Measurements from ENCODE around the gene ALPL.
"Not testable (repeated sequence)": the region's sequence is repeated elsewhere in the genome, so short reads cannot be mapped to it uniquely, and the experiment has no call there.

Gene ALPL

DNA sequence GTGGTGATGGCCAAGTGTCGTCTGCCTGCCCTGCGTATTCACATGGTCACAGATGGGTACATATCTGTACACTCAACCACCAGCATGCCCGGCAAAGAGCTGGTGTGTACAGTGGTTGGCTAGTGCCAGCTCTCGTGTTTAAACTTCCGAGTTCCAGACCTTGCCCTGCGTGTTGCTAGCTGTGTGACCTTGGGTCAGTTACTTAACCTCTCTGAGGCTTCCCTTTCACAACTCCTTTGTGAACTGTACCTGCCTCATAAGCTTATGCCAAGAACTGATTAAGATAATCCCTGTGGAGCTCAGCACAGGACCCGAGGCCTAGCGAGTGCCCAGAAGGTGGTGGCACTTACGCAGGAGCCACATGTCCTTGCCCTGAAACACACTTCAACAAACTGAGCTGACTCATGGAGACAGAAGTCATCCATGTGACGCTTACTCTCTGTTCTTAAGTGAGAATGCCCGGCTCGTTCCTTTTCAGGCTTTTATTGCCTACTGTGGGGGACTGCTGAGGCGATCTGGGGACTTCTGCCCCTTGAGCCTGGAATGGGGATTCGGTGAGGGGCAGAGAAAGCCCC, 55.4 kb downstream of the ALPL start:
- Histone ChIP-seq H3K4me2 (ENCODE audit: low read depth, low read length, poor library complexity, severe bottlenecking) (no peak overlapping the region), H3K27ac (ENCODE audit: low read depth, low read length) (no peak overlapping the region), H2AFZ (ENCODE audit: low read depth, low read length, severe bottlenecking) (no peak overlapping the region), H3K36me3 (ENCODE audit: low read length) (no peaks in the 10 kb centered on the region), H3K9me3 (ENCODE audit: insufficient read depth, low read length) (no peaks in the 10 kb centered on the region), H3K27me3 (ENCODE audit: low read length) (no peaks in the 10 kb centered on the region), H3K4me3 (ENCODE audit: insufficient read depth, low read length, poor library complexity, severe bottlenecking) (no peak overlapping the region), H4K20me1 (ENCODE audit: low read depth, low read length) (no peaks in the 10 kb centered on the region), H3K79me2 (ENCODE audit: insufficient read depth, low read length) (no peaks in the 10 kb centered on the region), H3K9ac (ENCODE audit: low read length) (no peak overlapping the region), H3K9me2 (replicated peaks; ENCODE audit: insufficient read depth, low read length) (no peaks in the 10 kb centered on the region), H3F3A (ENCODE audit: insufficient read depth) (no peaks in the 10 kb centered on the region)
- TF ChIP-seq CTCF (IDR thresholded peaks at IDR 0.05; ENCODE audit: insufficient read depth, low read length, poor library complexity, severe bottlenecking): no peak
- no peak for TF ChIP-seq EZH2phosphoT487 (conservative IDR thresholded peaks at IDR 0.05; ENCODE audit: low read length)

DNA sequence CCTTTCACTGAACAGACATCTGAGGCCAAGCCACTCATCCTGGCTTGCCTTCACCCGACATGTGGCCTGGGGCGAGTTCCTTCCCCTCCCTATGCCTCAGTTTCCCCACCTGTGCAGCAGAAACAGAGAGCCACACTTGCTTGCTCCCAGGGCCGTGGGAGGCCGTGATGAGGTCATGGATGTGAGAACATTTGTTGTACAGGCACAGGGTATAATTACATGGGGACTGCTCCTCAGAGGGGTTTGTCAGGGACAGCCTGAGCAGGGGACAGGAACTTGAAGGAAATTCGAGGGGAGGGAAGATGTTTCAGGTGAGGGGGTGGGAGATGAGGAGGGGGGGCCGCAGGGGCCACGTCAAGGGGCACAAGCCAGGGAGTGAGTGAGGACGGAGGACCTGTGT, 56.1 kb downstream of the ALPL start:
- no peaks in the 10 kb centered on the region for H3K9me2 ChIP-seq (replicated peaks; ENCODE audit: insufficient read depth, low read length)
- H3K27ac ChIP-seq (ENCODE audit: low read depth, low read length): no peak overlapping the region
- H3K9me3 ChIP-seq (ENCODE audit: insufficient read depth, low read length): no peaks in the 10 kb centered on the region
- no peak overlapping the region for H3K9ac ChIP-seq (ENCODE audit: low read length)
- H3K27me3 ChIP-seq (ENCODE audit: low read length): no peaks in the 10 kb centered on the region
- H2AFZ ChIP-seq (ENCODE audit: low read depth, low read length, severe bottlenecking): no peak overlapping the region
- no peaks in the 10 kb centered on the region for H3K79me2 ChIP-seq (ENCODE audit: insufficient read depth, low read length)
- no peaks in the 10 kb centered on the region for H3K36me3 ChIP-seq (ENCODE audit: low read length)
- no peaks in the 10 kb centered on the region for H4K20me1 ChIP-seq (ENCODE audit: low read depth, low read length)
- no peak for TF ChIP-seq CTCF (IDR thresholded peaks at IDR 0.05; ENCODE audit: insufficient read depth, low read length, poor library complexity, severe bottlenecking)
- TF ChIP-seq EZH2phosphoT487 (conservative IDR thresholded peaks at IDR 0.05; ENCODE audit: low read length): no peak
- H3K4me2 ChIP-seq (ENCODE audit: low read depth, low read length, poor library complexity, severe bottlenecking): no peak overlapping the region
- H3F3A ChIP-seq (ENCODE audit: insufficient read depth): no peaks in the 10 kb centered on the region
- no peak overlapping the region for H3K4me3 ChIP-seq (ENCODE audit: insufficient read depth, low read length, poor library complexity, severe bottlenecking)

DNA sequence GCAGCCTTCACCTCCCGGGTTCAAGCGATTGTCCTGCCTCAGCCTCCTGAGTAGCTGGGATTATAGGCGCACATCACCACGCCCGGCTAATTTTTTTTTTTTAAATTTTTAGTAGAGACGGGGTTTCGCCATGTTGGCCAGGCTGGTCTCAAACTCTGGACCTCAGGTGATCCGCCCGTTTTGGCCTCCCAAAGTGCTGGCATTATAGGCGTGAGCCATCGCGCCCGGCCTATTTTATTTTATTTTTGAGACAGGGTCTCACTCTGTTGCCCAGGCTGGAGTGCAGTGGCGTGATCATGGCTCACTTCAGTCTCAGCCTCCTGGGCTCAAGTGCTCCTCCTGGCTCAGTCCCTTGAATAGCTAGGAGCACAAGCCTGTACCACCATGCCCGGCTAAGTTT, 57.1 kb downstream of the ALPL start:
- H3K36me3 ChIP-seq (ENCODE audit: low read length); H3F3A ChIP-seq (ENCODE audit: insufficient read depth); H3K4me2 ChIP-seq (ENCODE audit: low read depth, low read length, poor library complexity, severe bottlenecking); H2AFZ ChIP-seq (ENCODE audit: low read depth, low read length, severe bottlenecking); H3K9me3 ChIP-seq (ENCODE audit: insufficient read depth, low read length); H3K27ac ChIP-seq (ENCODE audit: low read depth, low read length); H3K4me3 ChIP-seq (ENCODE audit: insufficient read depth, low read length, poor library complexity, severe bottlenecking); H3K79me2 ChIP-seq (ENCODE audit: insufficient read depth, low read length); H3K27me3 ChIP-seq (ENCODE audit: low read length); H4K20me1 ChIP-seq (ENCODE audit: low read depth, low read length); H3K9me2 ChIP-seq (replicated peaks; ENCODE audit: insufficient read depth, low read length); H3K9ac ChIP-seq (ENCODE audit: low read length): not testable (repeated sequence)

DNA sequence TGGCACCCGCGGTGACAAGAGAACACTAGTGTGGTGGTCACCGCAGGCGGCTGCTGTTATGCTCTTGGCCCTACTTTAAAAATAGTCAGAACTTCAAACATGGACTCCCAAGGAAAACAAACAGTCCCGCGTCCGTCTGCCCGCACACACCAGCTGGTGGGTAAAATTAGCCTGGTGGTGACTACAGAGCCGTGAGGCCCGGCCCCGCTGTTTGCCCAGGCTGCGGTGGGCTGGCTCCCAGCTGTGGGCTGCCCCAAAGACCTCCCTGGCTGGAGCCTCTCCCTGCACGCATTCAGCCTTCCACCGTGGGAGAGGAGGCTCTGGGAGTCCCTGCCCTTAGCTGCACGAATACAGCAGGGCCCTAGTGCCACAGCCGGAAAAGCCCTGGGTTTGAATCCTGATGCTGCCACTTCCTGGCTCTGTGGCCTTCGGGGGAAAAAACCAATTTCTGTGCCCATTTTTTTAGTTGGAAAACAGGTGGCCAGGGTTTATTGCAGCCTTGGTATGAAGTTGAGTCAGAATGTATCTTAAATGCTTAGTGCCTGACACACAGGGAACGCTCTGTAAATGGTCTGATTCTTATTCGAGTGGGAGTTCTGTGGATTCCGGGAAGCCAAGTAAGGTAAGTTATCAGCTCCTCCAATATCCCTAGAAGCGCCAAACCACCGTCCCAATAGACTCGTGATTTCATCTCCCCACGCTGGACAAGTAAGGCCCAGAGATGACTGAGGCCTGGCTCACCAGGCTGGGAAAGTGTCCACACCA, 58.2 kb downstream of the ALPL start:
- H3K9me2 ChIP-seq (replicated peaks; ENCODE audit: insufficient read depth, low read length): no peaks in the 10 kb centered on the region
- no peaks in the 10 kb centered on the region for H3K27me3 ChIP-seq (ENCODE audit: low read length)
- no peak for TF ChIP-seq CTCF (IDR thresholded peaks at IDR 0.05; ENCODE audit: insufficient read depth, low read length, poor library complexity, severe bottlenecking)
- TF ChIP-seq EZH2phosphoT487 (conservative IDR thresholded peaks at IDR 0.05; ENCODE audit: low read length): no peak
- no peak overlapping the region for H3K27ac ChIP-seq (ENCODE audit: low read depth, low read length)
- H3K9ac ChIP-seq (ENCODE audit: low read length): no peak overlapping the region
- no peaks in the 10 kb centered on the region for H3K36me3 ChIP-seq (ENCODE audit: low read length)
- H3K4me3 ChIP-seq (ENCODE audit: insufficient read depth, low read length, poor library complexity, severe bottlenecking): no peak overlapping the region
- no peak overlapping the region for H2AFZ ChIP-seq (ENCODE audit: low read depth, low read length, severe bottlenecking)
- no peak overlapping the region for H3K4me2 ChIP-seq (ENCODE audit: low read depth, low read length, poor library complexity, severe bottlenecking)
- no peaks in the 10 kb centered on the region for H4K20me1 ChIP-seq (ENCODE audit: low read depth, low read length)
- no peaks in the 10 kb centered on the region for H3K79me2 ChIP-seq (ENCODE audit: insufficient read depth, low read length)
- H3K9me3 ChIP-seq (ENCODE audit: insufficient read depth, low read length): no peaks in the 10 kb centered on the region
- H3F3A ChIP-seq (ENCODE audit: insufficient read depth): no peaks in the 10 kb centered on the region
